Skeletal muscle tissue (tissue), 4 donors: ENCODE results near the gene MPHOSPH8. TPM values are rescaled to one million over a fixed set of nuclear protein-coding genes. Genes with fewer than 3 reads are reported as not detected.
"Not testable (repeated sequence)": the region's sequence is repeated elsewhere in the genome, so short reads cannot be mapped to it uniquely, and the experiment has no call there.

Experiments used
- H3K27ac ChIP-seq: one replicate; pipeline ENCODE4 v1.7.0; 2013; ENCODE audit warnings: mild to moderate bottlenecking, low read depth, low read length, inconsistent platforms
- H3K27me3 ChIP-seq, 3 donors: one replicate each; pipeline ENCODE4 v1.7.0; 2013; ENCODE audit warnings: low read length in 3 of 3; ENCODE audit not compliant: control insufficient read depth in 3 of 3, insufficient read depth in 3 of 3
- H3K36me3 ChIP-seq, 3 donors: one replicate each; pipeline ENCODE4 v1.7.0; 2013; ENCODE audit warnings: low read length in 3 of 3; ENCODE audit not compliant: control insufficient read depth in 3 of 3, insufficient read depth in 3 of 3
- H3K4me1 ChIP-seq, 3 donors: one replicate each; pipeline ENCODE4 v1.7.0; 2013; ENCODE audit warnings: low read length in 3 of 3, mild to moderate bottlenecking in 3 of 3; ENCODE audit not compliant: control insufficient read depth in 3 of 3, insufficient read depth in 3 of 3
- H3K4me3 ChIP-seq, 3 donors: one replicate each; pipeline ENCODE4 v1.7.0; 2013; ENCODE audit warnings: low read length in 3 of 3
- H3K9ac ChIP-seq, 3 donors: one replicate each; pipeline ENCODE4 v1.7.0; 2013; ENCODE audit warnings: low read length in 3 of 3, mild to moderate bottlenecking in 3 of 3, moderate library complexity in 2 of 3, low read depth in 1 of 3
- H3K9me3 ChIP-seq, 3 donors: one replicate each; pipeline ENCODE4 v1.7.0; 2013; ENCODE audit warnings: low read length in 3 of 3; ENCODE audit not compliant: control insufficient read depth in 3 of 3
- total RNA-seq: library from RNA; depleted of rRNA; stranded (reverse); fragments of >200 nt; gene quantifications from one replicate; pipeline ENCODE4 v1.2.3, GENCODE V29; 2014
- donor health status: Osteomylitis.

The MPHOSPH8 gene
- total RNA-seq, 1 donor from 2014 or later, result 7.8 TPM

GRCh38 chr13:19624265-19624664, 9.2 kb upstream of the MPHOSPH8 start:
- no peaks in the 10 kb centered on the region for H3K4me1 ChIP-seq
- no peaks in the 10 kb centered on the region for H3K27me3 ChIP-seq
- H3K27ac ChIP-seq, result no peak overlapping the region
- no peak overlapping the region for H3K9ac ChIP-seq
- no peaks in the 10 kb centered on the region for H3K9me3 ChIP-seq
- no peak overlapping the region for H3K4me3 ChIP-seq
- H3K36me3 ChIP-seq, result no peaks in the 10 kb centered on the region

DNA sequence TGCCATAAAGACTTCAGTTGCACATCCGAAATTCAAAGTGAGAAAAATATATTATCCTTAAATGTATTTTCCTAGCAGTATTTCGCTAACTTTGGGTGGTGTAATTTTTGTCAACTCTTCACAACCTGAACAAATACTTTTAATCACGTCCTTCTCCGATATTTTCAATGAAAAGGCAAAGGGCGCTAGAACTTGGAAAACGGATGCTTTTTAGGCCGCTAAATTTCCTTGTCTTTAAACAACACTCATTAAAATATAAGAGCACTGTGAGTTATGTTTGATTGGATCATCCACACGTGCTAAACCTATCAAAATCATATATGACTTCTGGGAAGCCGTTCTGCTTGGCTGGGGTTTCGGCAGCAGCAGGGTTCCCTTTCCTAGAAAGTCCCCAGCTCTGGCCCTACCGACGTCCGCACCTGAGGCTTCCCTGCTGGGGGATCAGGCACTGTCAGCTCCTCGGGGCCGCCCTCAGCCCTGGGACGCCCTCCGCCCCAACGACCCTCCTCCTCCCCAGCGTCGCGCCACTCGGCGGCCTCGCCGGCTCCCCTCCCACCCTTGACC, 462 bp upstream of the MPHOSPH8 start:
- Histone ChIP-seq H3K9ac (peak overlapping the region; percentile 80 to 92 (median 89)), H3K4me1 (peaks cover 9 to 12% (median 12%) of the 10 kb centered on the region in 3 donors), H3K9me3 (no peaks in the 10 kb centered on the region)

GRCh38 chr13:19634256-19634740, 839 bp downstream of the MPHOSPH8 start:
- H3K27ac ChIP-seq, result peak overlapping the region; percentile 96
- H3K9ac ChIP-seq, result peak overlapping the region; percentile 89 to 97 (median 92)
- peaks cover 9 to 12% (median 12%) of the 10 kb centered on the region in 3 donors for H3K4me1 ChIP-seq
- no peaks in the 10 kb centered on the region for H3K9me3 ChIP-seq
- H3K36me3 ChIP-seq, result no peaks in the 10 kb centered on the region
- H3K27me3 ChIP-seq, result no peaks in the 10 kb centered on the region
- H3K4me3 ChIP-seq, result peak overlapping the region; percentile 95 to 100 (median 98)

More for the DNA sequence above, 462 bp upstream of the MPHOSPH8 start:
- no peaks in the 10 kb centered on the region for H3K27me3 ChIP-seq
- no peaks in the 10 kb centered on the region for H3K36me3 ChIP-seq
- H3K4me3 ChIP-seq, result peak overlapping the region; percentile 95 to 100 (median 98)
- peak overlapping the region; percentile 96 for H3K27ac ChIP-seq

DNA sequence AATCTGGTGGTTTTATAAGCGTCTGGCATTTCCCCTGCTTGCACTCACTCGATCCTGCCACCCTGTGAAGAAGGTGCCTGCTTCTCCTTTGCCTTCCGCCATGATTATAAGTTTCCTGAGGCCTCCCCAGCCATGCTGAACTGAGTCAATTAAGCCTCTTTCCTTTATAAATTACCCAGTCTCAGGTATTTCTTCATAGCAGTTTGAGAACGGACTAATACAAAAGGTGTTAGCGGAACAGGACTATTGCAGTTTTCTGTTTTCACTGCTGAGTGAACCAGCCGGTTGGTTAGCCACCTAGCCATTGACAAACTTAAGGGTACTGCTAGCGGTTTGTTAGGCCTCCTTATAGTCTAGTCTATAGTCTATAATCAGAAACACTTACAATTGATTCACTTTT, 2.5 kb downstream of the MPHOSPH8 start:
- not testable (repeated sequence) for H3K36me3 ChIP-seq, H3K9me3 ChIP-seq, H3K9ac ChIP-seq, H3K27ac ChIP-seq, H3K4me3 ChIP-seq, H3K27me3 ChIP-seq
- peaks cover 9 to 12% (median 12%) of the 10 kb centered on the region in 3 donors for H3K4me1 ChIP-seq

DNA sequence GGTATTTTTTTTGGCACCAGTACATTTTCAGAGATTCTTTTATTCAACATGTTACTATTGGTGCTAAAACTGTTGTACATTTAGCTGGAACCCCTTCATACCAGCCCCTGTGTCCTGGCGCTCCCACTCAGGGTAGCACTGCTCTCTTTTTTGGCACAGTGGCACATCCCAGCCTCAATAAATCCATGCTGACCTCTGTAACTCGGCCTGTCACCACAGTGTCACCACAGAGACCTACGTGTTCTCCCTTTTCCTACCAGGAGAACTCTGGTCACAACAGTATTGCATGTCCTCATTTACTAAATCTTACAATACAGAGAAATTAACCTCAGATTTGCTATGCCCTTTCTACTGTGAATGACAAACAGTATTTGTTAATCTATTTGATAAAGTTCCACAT, 10.2 kb downstream of the MPHOSPH8 start:
- H3K36me3 ChIP-seq, result peaks cover 16 to 30% (median 30%) of the 10 kb centered on the region in 3 donors
- H3K27me3 ChIP-seq, result no peaks in the 10 kb centered on the region
- H3K4me3 ChIP-seq, result no peak overlapping the region
- no peaks in the 10 kb centered on the region for H3K4me1 ChIP-seq
- no peak overlapping the region for H3K27ac ChIP-seq
- H3K9me3 ChIP-seq, result no peaks in the 10 kb centered on the region
- no peak overlapping the region for H3K9ac ChIP-seq

DNA sequence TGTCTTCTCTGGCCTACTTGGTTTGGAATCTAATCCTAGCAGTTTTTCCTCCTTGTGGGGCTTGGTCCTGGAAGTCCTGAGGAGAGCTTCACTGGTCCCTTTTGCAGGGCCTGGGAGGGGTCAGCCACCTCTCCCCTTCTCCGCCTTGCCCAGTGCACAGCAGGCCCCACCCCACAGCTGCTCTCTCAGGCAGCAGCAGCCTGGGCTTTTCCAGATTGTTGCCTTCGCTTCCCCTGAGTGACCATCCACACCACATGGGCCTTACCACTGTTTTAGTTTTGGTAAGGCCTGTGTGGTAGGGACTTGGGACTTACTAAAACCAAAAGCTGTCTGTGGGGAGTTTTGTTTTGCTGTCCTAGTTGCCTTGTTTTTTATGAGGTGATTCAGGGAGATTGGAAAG, 11.5 kb downstream of the MPHOSPH8 start:
- Histone ChIP-seq H3K9me3 (no peaks in the 10 kb centered on the region), H3K27me3 (no peaks in the 10 kb centered on the region), H3K4me1 (no peaks in the 10 kb centered on the region), H3K4me3 (no peak overlapping the region), H3K27ac (no peak overlapping the region), H3K36me3 (peaks cover 19 to 41% (median 37%) of the 10 kb centered on the region in 3 donors), H3K9ac (no peak overlapping the region)

GRCh38 chr13:19646063-19646462, 12.6 kb downstream of the MPHOSPH8 start:
- Histone ChIP-seq H3K36me3 (peaks cover 19 to 44% (median 41%) of the 10 kb centered on the region in 3 donors), H3K9me3 (no peaks in the 10 kb centered on the region), H3K9ac (no peak overlapping the region), H3K27ac (no peak overlapping the region), H3K4me3 (no peak overlapping the region), H3K4me1 (no peaks in the 10 kb centered on the region), H3K27me3 (no peaks in the 10 kb centered on the region)

GRCh38 chr13:19650742-19651141, 17.3 kb downstream of the MPHOSPH8 start:
- no peaks in the 10 kb centered on the region for H3K9me3 ChIP-seq
- no peak overlapping the region for H3K9ac ChIP-seq
- no peaks in the 10 kb centered on the region for H3K4me1 ChIP-seq
- H3K36me3 ChIP-seq, result peaks cover 10 to 32% (median 30%) of the 10 kb centered on the region in 3 donors
- H3K27me3 ChIP-seq, result no peaks in the 10 kb centered on the region
- no peak overlapping the region for H3K4me3 ChIP-seq
- no peak overlapping the region for H3K27ac ChIP-seq

GRCh38 chr13:19657872-19658591, 24.6 kb downstream of the MPHOSPH8 start:
- H3K27ac ChIP-seq, result no peak overlapping the region

DNA sequence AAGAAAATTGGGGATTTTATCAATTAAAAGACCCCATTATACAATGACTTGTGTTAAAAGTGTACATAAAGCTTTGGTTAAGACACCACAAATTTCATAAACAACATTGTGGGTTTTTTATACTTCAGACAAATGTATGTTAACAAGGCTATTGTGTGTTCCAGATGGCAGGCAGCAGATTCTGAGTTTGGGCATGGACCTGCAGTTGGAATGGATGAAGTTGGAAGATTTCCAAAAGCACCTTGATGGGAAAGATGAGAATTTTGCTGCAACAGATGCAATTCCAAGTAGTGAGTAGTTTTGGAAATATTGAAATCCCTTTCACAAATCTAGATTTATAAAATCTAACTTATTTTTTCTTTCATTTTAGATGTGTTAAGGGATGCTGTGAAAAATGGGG, 25.4 kb downstream of the MPHOSPH8 start:
- Histone ChIP-seq H3K4me1 (no peaks in the 10 kb centered on the region), H3K4me3 (no peak overlapping the region), H3K9me3 (no peaks in the 10 kb centered on the region), H3K27me3 (no peaks in the 10 kb centered on the region), H3K36me3 (peaks cover 27 to 38% (median 30%) of the 10 kb centered on the region in 3 donors), H3K27ac (no peak overlapping the region), H3K9ac (no peak overlapping the region)

More at GRCh38 chr13:19657872-19658591, 24.6 kb downstream of the MPHOSPH8 start:
- Histone ChIP-seq H3K9me3 (no peaks in the 10 kb centered on the region), H3K27me3 (no peaks in the 10 kb centered on the region), H3K4me1 (no peaks in the 10 kb centered on the region), H3K36me3 (peaks cover 19 to 30% (median 22%) of the 10 kb centered on the region in 3 donors), H3K9ac (no peak overlapping the region), H3K4me3 (no peak overlapping the region)
